ENCODE data around the gene STX8.

The STX8 gene

DNA sequence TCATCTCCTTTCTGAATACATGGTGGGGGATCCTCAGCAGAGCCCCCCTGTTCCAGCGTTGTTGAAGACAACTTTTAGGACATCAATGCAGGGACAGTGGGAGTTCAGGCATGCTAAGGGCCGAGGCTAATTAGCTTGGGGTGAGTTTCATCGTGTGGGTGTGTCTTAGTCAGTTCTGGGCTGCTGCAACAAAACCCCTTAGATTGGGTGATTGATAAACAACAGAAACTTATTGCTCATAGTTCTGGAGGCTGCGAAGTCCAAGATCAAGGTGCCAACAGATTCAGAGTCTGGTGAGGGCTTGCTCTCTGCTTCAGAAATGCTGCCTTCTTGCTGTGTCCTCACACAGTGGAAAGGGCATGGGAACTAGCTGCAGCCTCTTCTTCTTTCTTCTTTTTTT lies 340.3 kb downstream of the STX8 start:
- no peak for DNase-seq

DNA sequence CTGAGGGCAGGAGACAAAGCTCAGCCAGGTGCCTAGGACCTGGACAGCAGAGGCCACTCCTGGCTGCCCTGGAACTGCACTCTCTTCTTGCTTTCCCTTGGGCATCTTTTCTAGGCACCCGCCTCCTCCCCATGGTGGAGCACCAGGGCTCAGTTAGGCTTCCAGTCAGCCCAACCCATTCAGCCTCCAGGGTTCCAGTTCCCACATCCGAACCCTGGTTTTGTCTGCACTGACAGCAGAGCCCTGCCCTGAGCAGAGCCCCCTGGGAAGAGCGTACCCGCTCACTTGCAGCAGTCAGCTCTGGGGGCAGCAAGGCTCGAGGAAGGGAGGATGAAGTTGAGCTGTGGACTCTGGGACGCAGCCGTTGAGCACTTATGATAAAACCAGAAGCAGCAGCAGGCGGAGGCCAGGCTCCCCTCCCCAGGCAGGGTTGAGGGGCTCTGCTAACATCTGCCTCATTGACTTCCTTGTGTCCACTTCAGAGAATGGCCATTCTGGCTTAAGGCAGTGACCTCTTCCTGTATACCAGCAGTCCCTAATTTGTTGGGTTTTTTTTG lies 341.2 kb downstream of the STX8 start:
- DNase-seq: no peak

DNA sequence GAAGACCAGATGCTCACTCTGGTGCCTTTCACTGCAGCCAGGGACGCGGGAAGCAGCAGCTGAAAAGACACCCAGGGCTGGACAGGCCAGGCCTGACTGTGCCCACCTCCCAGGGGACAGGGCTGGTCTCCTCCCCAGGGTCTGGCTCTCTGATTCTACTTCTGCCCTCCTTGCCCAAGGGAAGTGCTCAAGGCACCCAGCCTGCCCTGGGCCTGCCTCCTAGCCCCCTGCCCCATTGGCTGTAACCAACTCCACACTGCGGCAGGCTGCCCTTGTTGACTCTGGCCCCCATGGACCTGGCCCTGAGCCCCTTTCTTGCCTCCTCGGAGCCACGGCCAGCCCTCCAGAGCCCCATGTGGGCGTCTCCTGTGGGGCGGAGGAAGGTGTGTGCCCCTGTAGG lies 341.9 kb downstream of the STX8 start:
- no peak for DNase-seq

DNA sequence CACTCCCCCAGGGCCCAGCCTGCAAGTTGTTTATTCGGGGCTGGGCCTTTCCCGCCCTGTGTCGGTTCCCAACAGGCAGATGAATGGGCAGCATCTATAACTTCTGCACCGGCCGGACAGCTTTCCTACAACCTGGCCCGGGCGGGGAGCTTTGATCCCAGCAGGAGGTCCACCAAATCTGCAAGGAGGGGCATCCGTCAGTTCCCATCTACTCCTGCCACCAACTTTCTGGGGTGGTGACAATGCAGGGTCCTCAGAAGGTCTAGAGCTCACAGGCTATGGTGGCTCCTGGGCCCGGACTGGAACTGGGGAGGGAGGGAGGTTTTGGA lies 342.4 kb downstream of the STX8 start:
- DNase-seq: no peak

DNA sequence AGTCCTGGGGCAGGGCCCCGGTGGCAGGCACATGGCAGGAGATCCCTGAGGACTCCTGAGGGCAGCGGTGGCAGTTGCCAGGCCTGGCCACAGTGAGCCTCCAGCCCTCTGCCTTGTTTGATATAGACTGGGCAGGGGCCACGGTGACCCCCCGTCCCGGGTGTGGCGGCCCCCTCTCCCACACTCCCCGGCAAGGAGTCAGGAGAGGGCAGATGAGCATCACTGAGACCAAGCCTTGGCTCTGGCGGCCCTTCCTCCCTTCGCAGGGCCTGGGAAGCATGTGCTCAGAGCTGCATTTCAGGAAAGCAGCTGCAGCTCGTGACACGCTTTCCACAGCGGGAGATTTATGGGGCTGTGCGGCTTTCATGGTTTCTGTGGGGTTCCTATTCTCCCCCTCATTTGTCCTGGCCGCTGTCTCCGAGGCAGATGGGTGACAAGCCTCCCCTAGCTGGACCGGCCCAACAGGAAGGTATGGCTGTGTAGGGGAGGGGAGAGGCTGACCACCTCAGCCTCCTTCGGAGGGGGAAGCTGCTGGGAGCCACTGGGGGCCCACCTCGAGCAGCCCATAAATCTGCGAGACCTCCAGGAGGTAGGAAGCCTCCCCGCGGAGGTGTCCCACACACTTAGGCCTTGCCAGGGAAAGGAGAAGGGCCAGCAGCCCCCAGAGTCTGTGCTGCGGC lies 342.9 kb downstream of the STX8 start:
- no peak for DNase-seq

DNA sequence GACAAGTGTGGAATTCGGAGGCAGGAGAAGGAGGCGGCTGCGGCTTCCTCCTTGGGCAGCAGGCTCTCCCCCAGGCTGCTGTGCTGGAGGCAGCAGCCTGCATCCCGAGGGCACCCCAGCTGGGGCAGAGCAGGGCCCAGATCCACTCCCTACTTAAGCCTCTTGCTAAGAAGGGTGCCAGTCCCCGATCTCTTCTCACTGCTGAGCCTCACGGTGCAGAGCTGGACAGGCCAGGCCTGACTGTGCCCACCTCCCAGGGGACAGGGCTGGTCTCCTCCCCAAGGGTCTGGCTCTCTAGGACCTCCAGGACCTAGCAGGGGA lies 343.5 kb downstream of the STX8 start:
- DNase-seq: no peak

DNA sequence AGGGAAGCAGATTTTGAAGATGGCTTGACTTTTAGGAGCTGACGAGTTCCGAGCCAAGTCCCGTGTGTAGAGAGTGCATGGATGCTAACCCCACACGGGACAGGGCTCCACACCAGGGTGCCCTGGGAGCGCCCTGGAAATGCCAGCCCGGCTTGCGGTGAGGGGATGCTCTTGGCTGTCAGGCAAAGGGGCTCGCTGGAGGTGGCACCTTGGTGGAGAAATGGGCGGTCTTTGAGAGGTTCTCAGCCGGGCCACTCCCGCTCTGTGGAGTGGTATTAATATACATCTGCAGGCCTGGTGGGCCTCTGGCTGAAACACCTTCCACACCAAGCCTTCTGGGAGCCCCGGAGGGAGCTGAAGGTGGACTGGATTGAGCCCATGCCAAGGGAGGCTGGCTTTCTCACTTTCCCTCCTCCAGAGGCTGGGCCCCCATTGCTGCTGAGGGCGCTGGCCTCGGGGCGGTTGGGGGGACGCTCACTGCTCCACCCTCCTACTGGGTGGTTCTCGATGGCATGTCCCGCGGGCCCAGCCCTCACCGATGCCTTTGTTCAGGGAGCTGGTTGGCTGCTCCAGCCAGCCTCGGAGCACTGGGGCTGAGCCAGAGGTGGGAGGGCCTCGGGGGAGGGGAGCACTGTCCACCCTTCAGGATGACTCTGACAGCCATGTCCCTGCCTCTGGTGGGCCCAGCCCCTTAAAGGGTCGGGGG lies 344.0 kb downstream of the STX8 start:
- DNase-seq: no peak

DNA sequence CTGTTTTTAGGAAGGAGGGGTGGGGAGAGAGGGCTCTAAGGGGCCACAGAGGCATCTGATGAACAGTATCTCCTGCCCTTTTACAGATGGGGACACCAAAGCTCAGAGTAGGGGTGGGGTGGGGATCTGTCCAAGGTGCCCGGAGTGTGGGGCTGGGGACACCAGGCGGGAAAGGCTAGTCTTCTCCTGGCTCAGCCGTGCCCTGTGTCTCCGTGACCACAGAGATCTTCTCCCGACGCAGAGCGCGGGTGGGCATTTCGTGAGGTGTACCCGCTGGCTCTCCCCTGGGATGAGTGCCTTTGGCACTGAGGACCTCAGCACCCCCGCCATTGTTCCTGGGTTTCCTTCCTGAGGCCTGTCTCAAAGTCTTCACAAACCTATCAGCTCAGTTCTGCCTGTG lies 344.8 kb downstream of the STX8 start:
- DNase-seq: no peak

DNA sequence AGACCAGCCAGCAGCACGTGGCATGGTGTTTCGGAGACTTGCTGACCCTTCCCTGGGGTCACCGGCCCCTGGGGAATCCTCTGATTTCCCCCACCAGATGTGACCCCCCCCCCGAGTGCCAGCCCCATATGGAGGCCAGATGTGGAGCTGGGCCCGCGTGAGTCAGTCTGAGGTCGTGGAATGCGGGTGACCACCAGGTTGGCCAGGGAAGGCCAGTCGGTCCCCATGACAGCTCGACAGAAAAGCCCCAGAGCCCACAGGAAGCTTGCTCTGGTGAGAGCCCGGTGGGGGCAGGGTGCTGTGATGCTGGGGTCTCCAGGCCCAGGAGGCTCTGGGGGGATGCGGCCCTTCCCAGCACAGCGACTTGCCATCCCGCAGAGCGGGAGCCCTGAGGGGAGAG lies 345.3 kb downstream of the STX8 start:
- peak; percentile 65 for DNase-seq

DNA sequence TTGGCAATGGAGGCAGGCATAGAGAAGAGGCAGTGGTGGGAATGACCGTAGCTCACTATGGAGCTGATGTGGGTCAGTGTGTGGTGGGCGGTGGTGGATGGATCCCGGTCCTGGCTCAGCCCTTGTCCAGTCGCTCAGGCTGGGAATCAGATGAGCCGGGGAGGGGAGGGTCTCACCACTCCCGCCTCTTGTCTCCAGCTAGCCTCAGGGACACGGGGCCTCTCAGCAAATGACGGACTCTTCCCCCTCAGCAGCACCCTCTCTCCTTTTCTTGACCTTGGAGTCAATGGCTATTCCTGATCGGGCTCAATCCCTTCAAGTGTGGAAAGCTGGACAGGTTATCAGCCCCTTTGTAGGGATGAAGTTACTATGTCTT lies 345.8 kb downstream of the STX8 start:
- DNase-seq: no peak

DNA sequence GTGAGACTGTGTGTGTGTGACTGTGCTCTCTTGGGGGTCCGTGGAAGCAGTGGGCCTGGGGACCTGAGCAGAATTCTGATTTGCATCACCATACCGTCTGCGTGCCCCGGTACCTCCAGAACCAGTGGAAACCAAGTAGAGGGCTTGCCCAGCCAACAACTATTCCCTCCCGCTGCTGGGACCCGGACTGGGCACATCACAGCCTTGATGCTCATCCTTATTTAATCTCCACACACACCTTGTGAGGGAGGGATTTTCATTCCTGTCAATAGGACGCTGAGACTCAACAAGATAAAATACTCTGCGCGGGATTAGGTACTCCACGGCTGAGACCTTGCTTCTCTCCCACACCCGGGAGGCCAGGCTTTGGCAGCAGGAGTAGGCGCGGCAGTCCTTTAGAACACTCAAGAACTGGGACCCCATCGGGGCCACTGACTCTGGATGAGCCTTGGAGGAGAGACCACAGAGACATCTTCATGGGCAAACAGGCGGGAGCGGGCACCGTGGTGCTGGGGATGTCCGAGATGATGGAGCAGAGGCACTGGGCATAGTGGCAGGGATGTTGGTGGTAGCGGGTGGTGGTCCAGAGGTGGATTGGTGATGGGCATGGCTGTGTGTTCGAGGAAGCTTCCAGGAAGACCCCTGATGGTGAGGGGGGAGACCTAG lies 346.3 kb downstream of the STX8 start:
- DNase-seq: no peak

DNA sequence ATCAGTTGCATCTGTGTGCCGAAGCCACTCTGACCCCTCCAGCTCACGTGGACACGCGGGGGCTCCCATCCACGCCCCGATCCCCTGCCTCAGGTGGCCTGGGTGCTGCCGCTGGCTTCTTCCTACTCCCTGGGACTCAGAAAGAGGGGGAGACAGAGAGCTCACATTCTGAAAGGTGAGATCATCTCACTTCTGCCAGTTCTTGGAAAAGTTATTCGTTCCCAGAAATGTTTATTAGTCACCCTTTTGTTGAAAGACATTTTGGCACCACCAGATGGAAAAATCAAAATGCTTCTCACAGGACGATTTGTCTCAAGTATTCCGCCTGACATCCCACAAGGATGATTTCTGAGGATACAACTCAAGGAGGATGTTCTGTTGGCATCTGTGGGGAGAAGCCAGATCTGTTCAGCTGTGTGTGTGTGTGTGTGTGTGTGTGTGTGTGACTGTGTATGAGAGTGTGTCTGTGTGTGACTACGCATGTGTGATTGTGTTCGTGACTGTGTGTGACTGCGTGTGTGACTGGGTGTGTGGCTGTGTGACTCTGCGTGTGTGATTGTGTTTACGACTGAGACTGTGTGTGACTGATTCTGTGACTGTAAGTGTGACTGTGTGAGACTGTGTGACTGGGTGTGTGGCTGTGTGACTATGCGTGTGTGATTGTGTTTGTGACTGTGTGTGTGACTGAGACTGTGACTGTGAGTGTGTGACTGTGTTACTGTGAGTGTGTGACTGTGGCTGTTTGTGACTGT lies 347.0 kb downstream of the STX8 start:
- peak; percentile 68 for DNase-seq

DNA sequence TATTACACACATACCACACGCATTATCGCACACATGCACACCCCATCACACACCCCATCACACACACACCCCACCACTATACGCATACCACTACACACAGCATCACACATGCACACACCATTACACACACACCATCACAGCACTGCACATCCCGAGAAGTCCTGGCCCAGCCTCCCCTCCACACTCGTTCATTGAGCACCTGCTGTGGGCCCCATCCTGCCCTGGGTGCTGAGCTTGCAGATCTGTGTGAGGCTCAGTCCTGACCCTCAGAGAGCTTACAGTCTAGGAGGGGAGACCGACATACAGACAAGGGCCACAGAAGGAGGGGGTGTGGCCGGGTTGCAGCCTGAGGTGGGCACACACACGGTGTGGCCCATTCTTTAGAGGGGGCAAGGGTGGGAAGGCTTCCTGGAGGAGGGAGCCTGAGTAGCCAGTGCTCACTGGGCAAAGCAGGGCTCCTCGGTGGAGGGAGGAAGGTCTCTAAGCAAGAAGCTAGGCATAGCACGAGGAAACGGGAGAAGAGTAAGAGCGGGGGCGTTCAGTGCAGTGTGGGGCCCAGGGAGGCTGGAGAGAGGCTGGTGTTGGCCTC lies 347.7 kb downstream of the STX8 start:
- no peak for DNase-seq

DNA sequence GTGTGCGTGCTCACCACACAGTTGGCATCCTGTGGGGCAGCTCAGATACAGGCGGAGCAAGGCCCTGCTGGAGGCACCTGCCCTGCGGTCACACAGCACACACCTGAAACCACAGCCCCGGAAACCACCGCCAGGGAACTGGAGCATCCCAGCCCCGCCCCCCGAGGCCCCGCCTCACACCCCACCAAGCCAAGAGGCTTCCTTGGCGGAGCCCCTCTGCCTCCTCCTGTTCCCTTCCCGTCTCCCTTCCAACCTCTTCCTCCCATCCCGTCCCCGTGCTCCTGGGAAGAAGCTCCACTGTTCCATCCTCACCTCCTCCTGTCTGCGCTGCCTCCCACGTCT lies 348.9 kb downstream of the STX8 start:
- no peak for DNase-seq

DNA sequence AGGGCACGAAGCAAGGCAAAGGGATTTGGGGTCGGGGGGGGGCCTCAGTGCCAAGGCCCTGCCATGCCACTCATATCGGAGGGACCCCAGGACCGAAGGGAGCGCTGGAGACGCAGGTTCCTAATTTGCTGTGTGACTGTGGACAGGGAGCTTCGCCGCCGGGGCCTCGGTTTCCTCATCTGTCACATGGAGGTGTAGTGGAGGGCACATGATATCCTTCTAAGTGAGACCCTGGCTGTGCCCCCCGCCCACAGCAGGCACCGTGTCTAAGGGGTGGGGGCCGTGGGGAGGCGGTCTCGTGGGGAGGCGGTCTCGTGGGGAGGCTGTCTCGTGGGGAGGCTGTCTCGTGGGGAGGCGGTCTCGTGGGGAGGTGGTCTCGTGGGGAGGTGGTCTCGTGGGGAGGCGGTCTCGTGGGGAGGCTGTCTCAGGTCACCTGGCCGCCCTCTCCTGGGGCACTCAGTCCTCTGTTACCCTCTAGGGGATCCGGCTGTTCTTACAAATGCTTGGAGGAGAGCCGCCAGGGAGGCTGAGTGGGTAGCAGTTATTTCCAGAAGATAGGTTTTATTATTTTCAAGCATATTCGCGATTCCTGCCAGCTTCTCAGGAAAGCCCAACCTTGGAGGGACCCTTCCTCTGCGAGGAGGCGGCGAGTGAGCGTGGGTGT lies 349.4 kb downstream of the STX8 start:
- no peak for DNase-seq

DNA sequence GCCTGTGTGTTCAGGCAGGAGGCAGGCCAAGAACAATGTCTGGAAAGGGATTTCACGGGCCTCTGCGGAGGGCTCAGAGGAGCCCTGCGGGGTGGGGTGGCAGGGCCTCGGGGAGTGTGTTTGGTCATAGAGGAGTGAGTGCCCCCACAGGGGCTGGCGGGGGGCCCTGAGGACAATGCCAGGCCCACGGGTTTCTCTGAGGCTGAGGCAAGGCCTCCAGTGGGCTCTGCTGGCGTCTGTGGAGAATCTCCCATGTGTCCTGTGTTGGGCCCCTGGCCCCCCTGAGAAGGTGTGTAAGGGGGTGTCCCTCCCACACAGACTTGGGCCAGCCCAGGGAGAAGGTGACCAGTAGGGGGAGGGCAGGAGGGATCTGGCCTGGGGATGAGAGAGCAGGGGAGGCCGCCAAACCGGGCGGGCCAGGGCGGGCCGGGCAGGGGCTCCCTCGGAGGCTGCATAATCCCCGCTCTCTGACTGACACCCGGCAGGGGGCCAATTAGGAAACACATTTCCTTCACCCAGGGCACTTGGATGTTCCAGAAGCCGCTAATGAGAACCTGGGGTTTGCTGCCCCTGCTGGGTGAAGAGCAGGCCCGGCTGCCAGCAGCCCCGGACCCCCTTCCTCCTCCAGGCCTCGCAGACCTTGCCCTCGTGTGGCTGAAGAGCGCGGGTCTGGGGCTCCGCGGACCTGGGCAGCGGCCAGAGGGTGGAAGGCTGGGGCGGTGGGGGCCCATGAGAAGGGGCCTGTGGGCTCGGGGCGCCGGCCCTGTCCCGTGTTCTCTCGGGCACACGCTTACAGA lies 350.1 kb downstream of the STX8 start:
- no peak for DNase-seq

DNA sequence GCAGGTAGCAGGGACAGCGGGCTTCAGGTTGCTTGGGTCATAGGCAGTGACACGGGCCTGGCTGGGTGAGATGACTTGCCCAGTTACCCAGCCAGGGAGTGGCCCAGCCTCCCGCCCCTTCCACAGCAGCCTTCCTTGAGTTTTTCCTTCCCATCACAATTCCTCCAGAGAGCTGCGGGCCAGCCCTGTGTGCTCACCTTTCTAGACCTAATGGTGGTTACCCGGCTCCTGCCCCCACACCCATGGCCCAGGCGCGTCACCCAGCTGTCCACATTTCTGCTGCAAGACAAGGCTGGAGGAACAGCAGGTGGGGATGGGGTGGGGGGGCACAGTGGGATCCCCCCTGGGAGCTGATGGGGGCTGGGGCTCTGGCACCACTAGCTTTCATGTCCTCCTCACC lies 351.1 kb downstream of the STX8 start:
- no peak for DNase-seq

DNA sequence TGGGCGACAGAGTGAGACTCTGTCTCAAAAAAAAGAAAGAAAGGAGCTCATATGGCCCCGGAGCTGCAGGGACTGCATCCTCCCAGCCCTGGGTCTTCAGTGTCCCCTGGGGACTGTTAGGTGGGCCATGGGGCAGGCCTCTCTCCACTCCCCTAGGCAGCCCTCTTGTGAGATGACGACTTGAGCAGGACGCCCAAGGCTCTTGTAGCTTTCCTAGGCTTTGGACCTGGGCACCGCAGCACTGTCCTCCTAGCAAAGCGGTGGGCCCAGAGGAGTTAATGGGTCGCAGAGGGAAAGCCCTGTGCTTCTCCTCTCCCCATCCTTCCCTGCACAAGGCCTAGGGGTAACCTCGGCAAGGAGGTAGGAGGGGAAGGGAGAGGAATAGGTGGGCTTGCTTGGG lies 352.1 kb downstream of the STX8 start:
- no peak for DNase-seq

DNA sequence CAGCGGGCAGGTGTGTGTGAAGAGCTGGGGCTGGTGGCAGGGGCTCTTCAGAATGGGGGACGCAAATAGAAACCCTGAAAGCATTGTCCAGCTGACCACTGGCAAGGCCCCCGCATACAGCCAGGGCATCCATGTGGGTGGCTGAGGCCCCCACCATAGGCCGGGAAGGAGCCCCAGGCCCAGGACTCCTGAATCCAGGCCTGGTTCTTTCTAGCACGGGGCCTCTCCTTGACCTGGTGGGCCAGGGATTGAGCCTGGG lies 353.8 kb downstream of the STX8 start:
- DNase-seq: no peak

DNA sequence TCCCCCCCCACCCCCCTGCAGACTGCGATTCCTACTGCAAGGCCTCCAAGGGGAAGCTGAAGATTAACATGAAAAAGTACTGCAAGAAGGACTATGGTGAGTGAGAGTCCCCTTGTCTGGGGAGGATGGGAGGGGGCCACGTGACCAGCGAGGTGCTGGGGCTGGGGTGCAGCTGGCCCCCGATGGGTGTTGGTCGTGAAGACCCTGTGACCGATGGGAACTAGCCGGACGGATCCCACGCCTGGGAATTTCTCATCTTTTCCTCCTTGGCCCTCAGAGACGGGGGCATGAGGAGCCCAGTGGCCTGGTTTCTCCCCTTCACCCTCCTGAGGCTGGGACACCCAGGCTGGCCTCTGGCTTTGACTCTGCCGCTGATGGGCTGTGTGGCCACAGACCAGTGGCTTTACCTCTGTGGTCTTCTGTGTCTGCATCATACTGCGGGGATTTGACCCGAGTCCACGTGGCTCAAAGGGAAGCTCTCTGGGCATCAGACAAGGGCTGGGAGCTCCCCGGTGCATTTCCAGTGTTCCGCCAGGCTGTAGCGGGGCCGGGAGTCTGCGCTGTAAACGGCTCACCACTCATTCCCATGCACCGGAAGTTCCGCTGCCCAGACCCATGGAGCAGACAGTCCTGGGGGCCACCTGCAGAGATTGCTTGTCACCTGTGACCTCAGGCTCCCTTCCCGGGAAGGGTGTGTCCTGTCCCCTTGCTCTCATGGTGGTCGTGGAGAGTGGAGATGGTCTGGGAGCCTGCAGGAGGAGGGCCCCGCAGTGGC lies 354.3 kb downstream of the STX8 start:
- DNase-seq: no peak

DNA sequence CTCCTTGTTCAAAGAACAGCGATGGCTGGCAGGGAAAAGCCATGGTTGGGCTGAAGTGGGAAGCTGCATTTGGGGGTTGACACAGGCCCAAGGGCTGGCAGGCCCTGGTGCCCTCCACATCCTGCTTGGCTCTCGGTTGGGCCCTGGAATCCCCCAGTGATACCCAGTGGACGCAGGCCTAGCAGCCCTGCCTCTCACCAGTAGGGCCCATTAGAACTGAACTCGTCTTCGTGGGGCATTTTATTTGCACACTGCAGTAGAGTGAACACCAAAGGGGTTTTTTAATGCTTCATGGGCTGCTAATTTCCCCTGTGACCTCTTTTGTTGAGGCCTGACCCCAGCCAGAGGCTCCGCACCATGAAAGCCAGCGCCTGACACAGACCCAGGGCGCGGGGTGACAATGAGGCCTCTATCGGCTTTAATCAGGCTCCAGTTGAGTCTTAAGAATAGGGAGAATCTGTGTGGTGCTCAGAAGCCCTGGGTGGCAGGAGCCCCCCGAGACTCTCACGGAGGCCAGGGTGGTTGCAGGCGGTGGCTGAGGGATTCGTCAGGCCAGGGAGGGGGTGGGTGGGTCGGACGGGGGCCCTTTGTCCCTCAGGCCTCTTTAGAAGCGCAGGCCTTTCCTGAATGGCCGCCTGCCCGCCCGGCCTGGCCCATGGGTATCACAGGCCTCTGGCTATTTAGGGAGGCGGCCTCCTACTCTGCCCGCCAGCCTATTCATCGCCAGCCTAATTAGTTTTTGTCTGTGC lies 355.0 kb downstream of the STX8 start:
- DNase-seq: no peak

Data from EL (cell line).